AG09319 (cell line): ENCODE measurements around the gene C12orf60.

ENCODE experiments used
- DNase-seq: peaks from one replicate; pipeline ENCODE4 v3.0.0-alpha.2; 2010; ENCODE audit warnings: low read depth; ENCODE audit errors: extremely low read depth
- CTCF ChIP-seq: IDR thresholded peaks from 2 replicates; pipeline ENCODE4 v1.5.1; 2011; ENCODE audit warnings: low read depth, mild to moderate bottlenecking, inconsistent platforms, low read length, moderate library complexity

C12orf60 gene

DNA sequence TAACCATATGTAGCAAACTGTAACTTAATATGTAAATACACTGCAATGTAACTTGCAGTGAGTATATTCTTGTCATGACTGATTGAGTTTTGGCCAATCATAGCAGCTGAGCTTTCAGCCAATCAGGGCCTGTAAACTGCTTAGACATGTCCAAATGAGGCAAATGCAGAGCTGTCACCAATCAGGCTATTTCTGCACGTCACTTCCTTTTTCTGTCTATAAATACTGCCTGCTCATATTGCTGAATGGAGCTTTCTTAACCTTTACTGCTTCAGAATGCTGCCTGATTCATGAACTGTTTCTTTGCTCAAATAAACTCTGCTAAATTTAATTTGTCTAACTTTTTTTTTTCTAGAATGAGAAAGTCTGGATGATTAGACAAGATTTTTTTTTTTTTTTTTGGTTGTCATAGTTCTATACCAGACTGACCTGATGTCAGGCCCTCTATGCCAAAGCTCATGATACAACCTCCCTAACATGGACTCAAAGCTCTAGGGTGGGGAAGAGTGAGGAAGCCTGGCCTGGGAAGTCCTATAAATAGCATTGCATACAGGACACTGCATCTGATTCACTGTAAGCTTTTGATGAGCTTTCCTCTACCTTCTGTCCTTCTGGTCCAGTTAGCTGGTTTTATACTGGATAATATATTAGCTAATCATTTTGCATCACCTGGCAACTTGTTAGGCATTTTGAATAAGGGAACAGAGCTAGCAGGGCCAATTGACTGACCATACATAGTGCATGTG, 70.1 kb downstream of the C12orf60 start:
- no peak for DNase-seq
- TF ChIP-seq CTCF = no peak
